ENCODE results near the gene GABRR2.

DNA sequence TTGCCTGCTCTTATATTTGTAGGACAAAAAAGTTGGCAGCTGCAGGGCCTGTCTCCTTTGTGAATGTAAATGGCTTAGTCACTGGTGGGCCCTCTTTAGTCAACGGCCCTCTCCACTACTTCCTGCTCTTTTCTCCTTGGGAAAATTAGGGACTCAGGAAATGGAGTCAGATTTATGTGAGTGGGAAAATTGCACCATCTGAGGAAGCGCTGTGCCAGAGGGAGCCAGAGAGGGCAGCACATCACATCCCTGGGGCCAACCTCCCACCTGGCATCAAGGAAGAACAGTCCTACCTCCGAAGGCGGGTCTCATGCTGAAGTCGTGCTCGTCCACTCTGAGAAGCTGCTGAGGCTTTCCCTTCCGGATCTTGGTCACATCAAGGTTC, 15.6 kb downstream of the GABRR2 start:
- TF ChIP-seq, protein P1, sequence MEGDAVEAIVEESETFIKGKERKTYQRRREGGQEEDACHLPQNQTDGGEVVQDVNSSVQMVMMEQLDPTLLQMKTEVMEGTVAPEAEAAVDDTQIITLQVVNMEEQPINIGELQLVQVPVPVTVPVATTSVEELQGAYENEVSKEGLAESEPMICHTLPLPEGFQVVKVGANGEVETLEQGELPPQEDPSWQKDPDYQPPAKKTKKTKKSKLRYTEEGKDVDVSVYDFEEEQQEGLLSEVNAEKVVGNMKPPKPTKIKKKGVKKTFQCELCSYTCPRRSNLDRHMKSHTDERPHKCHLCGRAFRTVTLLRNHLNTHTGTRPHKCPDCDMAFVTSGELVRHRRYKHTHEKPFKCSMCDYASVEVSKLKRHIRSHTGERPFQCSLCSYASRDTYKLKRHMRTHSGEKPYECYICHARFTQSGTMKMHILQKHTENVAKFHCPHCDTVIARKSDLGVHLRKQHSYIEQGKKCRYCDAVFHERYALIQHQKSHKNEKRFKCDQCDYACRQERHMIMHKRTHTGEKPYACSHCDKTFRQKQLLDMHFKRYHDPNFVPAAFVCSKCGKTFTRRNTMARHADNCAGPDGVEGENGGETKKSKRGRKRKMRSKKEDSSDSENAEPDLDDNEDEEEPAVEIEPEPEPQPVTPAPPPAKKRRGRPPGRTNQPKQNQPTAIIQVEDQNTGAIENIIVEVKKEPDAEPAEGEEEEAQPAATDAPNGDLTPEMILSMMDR (IDR thresholded peaks at IDR 0.05; ENCODE audit: low read depth, low read length, missing input control): no peak
- TF ChIP-seq, protein P2, sequence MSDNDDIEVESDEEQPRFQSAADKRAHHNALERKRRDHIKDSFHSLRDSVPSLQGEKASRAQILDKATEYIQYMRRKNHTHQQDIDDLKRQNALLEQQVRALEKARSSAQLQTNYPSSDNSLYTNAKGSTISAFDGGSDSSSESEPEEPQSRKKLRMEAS (IDR thresholded peaks at IDR 0.05): no peak
- TF ChIP-seq SP1 (IDR thresholded peaks at IDR 0.05): no peak
- no peak for TF ChIP-seq JUND (IDR thresholded peaks at IDR 0.05)
- TF ChIP-seq RAD21 (IDR thresholded peaks at IDR 0.05): no peak
- TF ChIP-seq TAF1 (conservative IDR thresholded peaks at IDR 0.05): no peak
- no peak for TF ChIP-seq RXRA (IDR thresholded peaks at IDR 0.05)
- no peak for TF ChIP-seq FOXA1 (IDR thresholded peaks at IDR 0.05)
